ENCODE measurements around the gene ADCY5.

Gene ADCY5

GRCh38 chr3:123390865-123391600 lies 57.9 kb downstream of the ADCY5 start:
- no peak overlapping the region for H3K27ac ChIP-seq
- no peak for DNase-seq (ENCODE audit: low read depth, low spot score)

- DNase-seq (ENCODE audit: low read depth, low spot score): no peak
- no peak overlapping the region for H3K27ac ChIP-seq
Observed at GRCh38 chr3:123389628-123389918, 59.3 kb downstream of the ADCY5 start.

DNA sequence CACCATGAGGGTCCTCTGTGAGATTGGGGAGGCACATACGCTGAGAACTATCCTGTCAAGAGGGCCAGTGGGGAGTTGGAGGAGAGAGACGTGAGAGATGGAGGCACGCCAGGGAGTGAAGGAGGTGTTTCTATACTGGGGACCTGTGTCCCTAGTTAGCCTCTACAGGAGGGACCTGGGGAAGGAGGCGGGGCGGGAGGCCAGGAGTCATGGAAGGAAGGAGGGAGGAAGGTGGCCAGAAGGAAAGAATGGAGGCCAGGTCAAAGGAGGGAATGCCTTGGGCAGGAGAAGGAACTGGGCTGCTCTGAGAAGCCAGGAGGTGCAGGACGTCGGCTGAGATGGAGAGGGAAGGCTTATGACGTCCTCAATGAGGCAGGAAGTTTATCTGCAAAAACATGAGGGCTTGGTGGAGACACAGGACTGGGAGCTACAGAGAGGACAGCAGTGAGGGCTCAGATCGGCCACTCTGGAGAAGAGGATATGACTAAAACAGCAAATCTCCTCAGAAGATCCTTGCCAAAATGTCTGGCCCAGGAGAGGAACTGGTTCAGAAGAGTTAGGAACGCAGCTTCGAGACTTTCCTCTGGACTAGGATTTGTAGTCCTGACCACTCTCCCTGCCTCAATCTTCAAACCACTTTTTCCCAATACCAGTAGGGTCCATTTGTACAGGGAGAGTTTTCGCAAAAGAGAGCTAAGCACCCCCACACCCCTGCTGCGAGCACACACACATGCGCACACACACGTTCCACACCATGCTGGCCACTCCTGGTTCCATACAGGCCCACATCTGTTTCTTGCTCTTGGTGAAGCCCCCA lies 59.9 kb downstream of the ADCY5 start:
- no peak for DNase-seq (ENCODE audit: low read depth, low spot score)
- H3K27ac ChIP-seq: no peak overlapping the region

- DNase-seq (ENCODE audit: low read depth, low spot score): no peak
- H3K27ac ChIP-seq: no peak overlapping the region
Observed at GRCh38 chr3:123388042-123388441, 60.8 kb downstream of the ADCY5 start.

- no peak for DNase-seq (ENCODE audit: low read depth, low spot score)
- H3K27ac ChIP-seq: no peak overlapping the region
Observed at GRCh38 chr3:123387532-123387931, 61.4 kb downstream of the ADCY5 start.

- H3K27ac ChIP-seq: no peak overlapping the region
- no peak for DNase-seq (ENCODE audit: low read depth, low spot score)
Observed at GRCh38 chr3:123386477-123387040, 62.3 kb downstream of the ADCY5 start.

- no peak for DNase-seq (ENCODE audit: low read depth, low spot score)
- no peak overlapping the region for H3K27ac ChIP-seq
Observed at GRCh38 chr3:123385981-123386380, 62.9 kb downstream of the ADCY5 start.

GRCh38 chr3:123385499-123385898 lies 63.4 kb downstream of the ADCY5 start:
- DNase-seq (ENCODE audit: low read depth, low spot score): no peak
- no peak overlapping the region for H3K27ac ChIP-seq

- no peak for DNase-seq (ENCODE audit: low read depth, low spot score)
- H3K27ac ChIP-seq: no peak overlapping the region
Observed at GRCh38 chr3:123385001-123385401, 63.9 kb downstream of the ADCY5 start.

DNA sequence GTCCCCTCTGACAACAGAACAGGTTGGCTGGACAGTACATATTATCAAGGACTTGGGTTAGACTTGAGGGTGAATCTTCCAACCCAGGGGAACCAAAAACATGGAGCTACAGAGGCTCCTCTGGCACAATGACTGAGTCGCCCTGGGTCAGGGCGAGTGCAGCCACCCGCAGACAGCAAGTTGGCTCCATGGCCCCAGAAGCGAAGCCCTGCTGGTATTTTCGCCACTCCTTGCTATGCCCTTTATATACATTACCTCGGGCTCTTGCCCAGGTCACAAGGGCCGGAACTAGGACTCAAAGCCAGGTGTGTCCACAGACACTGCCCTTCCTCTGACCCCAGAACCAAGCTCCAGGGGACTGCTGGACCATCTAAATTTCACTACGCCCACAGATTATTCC lies 64.6 kb downstream of the ADCY5 start:
- DNase-seq (ENCODE audit: low read depth, low spot score): no peak
- no peak overlapping the region for H3K27ac ChIP-seq

GRCh38 chr3:123383091-123384053 lies 65.5 kb downstream of the ADCY5 start:
- no peak for DNase-seq (ENCODE audit: low read depth, low spot score)
- H3K27ac ChIP-seq: no peak overlapping the region

- no peak for DNase-seq (ENCODE audit: low read depth, low spot score)
- no peak overlapping the region for H3K27ac ChIP-seq
Observed at GRCh38 chr3:123380261-123380660, 68.6 kb downstream of the ADCY5 start.

GRCh38 chr3:123379041-123379830 lies 69.7 kb downstream of the ADCY5 start:
- H3K27ac ChIP-seq: no peak overlapping the region
- DNase-seq (ENCODE audit: low read depth, low spot score): no peak

GRCh38 chr3:123378409-123378915 lies 70.4 kb downstream of the ADCY5 start:
- no peak for DNase-seq (ENCODE audit: low read depth, low spot score)
- H3K27ac ChIP-seq: no peak overlapping the region

GRCh38 chr3:123377243-123377740 lies 71.6 kb downstream of the ADCY5 start:
- no peak overlapping the region for H3K27ac ChIP-seq
- no peak for DNase-seq (ENCODE audit: low read depth, low spot score)

GRCh38 chr3:123376451-123377242 lies 72.2 kb downstream of the ADCY5 start:
- DNase-seq (ENCODE audit: low read depth, low spot score): no peak
- H3K27ac ChIP-seq: no peak overlapping the region

DNA sequence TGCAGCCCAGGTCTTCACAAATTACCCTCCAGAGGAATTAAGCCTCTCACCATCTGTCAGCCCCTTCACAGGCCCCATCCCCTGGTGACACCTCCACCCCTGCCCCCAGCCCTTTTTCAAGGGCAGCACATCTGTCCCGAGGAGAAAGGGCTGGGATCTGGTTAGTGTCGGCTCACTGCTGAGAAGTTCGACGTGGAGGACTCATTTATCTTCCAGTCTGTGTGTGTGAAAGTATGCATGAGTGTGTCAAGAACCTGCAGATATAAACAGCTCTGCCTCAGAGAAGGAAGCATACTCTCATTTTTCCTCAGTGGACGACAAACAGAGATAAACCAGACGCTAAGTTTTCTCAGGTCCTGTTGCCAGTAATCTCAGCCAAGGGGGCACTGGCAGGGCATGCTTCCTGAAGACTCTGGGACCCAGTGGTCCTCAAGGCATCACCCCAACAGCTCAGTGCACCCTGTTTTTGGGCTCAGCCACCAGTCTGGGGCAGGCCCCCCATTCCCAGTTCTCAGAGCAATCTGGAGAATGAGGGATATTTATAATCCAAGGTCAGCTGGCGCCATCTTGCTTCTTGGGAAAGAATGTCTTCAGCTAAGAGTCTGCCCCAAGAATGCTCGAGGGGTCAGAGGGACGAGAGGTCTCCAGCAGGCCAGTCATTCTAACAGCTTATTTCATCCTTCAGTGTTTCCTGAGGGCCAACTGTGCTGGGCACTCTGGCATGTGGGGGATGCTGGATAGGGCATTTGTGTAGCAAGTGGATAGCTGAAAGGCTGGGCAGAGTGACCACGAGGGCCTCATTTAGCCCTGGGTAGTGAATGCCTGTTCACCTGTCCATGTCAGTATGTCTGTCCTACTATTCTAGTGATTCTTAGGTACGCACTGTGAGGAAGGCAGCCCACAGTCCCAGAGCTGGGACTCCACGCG lies 73.6 kb downstream of the ADCY5 start:
- no peak overlapping the region for H3K27ac ChIP-seq
- DNase-seq (ENCODE audit: low read depth, low spot score): no peak
